GM18517 (cell line): ENCODE measurements around the gene ADGRF3.
"Not testable (repeated sequence)": the region's sequence is repeated elsewhere in the genome, so short reads cannot be mapped to it uniquely, and the experiment has no call there.

Experiments
- ATAC-seq: cut with Tn5 transposase; IDR thresholded peaks from one replicate; pipeline ENCODE4 v1.9.1; 2021; ENCODE audit warnings: mild to moderate bottlenecking, moderate library complexity; ENCODE audit not compliant: unreplicated experiment

ADGRF3 gene

DNA sequence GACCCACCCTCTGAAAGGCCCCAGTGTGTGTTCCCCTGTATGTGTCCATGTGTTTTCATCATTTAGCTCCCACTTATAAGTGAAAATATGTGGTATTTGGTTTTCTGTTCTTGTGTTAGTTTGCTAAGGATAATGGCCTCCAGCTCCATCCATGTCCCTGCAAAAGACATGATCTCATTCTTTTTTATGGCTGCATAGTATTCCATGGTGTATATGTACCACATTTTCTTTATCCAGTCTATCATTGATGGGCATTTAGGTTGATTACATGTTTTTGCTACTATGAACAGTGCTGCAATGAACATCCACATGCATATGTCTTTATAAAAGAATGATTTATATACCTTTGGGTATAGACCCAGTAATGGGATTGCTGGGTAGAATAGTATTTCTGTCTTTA, 22.1 kb downstream of the ADGRF3 start:
- ATAC-seq = not testable (repeated sequence)

DNA sequence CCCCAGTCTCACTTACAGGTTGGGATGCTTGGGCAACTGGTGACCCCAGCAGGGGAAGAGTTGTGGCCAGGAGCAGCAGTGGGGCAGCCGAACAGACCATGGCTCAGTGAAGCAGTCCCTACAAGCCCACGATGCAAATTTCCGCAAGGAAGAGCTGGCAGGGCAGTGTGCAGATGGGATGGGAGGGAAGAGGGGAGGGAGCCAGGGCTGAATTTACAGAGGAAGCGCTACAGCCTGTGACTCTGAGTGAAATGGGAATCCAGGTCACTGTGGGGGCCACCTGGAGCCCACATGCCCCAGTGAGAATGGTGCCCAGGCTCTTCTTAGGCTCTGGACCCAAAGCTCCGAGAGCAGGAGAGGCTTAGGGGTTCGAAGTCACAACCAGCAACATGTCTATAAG, 27.6 kb downstream of the ADGRF3 start:
- no peak for ATAC-seq

DNA sequence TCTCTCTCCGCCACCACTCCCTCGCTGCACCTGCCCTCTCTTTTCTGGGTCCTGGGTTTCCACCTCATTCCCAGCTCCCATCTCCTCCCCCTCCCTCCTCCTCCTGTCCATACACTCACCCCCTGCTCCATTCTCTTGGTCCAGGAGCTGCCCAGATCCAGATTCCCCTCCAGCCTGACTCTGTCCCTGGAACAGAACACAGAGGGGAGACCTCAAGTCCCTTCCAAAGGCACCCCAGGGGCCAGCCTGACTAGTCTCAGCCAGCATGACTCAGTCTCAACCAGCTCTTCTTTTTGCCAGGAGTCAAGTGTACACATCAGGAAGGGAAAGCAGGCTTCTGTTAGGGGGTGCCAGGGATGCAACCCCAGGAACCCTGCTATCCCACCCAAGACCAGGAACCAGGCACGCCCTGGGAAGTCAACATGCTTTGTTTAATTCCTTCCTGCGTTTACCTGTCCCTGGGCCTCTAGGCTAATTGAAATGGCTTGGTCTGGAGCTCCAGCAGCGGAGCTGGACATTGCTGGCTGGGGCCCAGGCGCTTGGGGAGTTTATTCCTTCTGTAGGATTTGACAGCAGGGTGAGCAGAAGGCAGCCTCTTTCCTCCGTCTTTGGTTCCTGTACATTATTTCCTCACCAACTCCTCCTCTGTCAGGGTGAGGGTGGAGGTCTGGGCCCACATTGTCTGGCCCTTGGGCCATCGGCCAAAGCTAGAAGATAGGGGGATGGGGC, 29.0 kb downstream of the ADGRF3 start:
- no peak for ATAC-seq

DNA sequence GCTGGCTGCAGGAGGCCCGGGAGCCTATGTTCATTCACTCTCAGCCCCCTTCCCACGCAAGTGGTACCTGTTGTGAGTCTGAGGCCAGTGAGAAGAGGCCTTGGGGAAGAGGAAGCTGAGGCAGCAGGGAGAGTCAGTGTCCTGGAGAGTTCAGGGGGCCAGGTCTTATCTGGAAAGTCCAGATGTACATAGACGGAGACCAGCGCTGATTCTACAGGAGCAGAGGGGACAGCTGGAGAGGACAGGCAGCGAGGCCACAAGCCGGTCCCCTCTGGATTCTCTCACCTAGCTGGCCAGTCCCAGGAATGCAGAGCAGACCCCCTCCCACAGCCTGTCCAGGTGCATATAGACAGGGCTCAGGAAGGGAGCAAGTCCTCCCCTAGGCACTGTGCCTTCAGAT, 29.7 kb downstream of the ADGRF3 start:
- no peak for ATAC-seq

DNA sequence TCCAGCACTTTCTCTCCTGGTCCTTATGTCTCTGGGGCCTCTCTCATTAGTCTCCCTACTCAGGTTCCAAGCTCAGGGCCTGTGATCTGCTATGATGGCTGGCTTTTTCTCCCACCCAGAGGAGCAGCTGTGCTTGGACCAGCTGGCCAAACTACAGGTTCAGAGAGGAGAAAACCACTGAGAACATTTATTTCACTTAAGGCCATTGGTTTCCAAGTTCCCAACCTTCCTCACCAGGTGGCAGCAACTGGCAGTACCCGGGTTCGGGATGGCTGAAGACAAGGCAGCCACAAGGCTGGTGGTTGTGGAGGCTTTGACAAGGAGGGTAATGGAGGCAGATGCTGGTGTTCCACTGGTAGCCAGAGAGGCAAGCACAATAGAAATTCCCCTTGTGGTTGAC, 30.5 kb downstream of the ADGRF3 start:
- no peak for ATAC-seq

DNA sequence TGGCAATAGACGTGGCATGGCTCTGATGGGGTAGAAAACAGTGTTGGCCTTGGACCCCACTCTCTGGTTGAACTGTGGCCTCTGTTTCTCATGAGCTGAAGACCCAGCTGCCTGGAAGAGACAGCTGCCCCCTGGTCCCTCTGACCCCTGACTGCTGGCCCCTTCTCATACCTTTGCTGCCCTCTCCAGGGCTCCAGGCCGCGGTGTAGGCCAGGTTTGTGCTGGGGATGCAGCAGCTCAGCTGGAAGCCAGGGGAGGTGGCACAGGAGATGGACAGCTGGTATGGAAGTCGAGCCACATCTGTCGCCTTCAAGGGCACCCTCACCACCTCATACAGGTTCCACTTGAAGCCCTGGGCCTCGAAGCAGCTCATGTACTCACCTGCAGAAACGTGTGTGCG, 32.3 kb downstream of the ADGRF3 start:
- no peak for ATAC-seq

DNA sequence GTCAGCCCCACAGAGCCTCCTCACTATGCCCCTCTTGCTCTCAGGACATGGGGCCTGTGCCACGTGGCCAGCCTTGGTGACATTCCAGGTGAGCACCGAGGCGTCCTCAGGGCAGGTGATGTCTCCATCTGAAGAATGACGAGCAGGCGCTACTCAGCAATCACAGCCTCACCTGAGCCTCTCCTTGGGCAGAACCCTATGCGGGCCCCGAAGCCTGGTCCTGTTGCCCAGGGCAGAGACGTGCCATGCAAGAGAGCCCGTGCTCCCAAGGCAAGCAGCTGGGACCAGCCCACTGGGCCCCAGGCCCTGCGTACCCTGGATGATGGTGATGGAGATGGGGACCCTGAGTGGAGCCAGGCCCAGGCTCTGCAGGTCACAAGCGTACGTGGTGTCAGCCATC, 33.1 kb downstream of the ADGRF3 start:
- no peak for ATAC-seq

DNA sequence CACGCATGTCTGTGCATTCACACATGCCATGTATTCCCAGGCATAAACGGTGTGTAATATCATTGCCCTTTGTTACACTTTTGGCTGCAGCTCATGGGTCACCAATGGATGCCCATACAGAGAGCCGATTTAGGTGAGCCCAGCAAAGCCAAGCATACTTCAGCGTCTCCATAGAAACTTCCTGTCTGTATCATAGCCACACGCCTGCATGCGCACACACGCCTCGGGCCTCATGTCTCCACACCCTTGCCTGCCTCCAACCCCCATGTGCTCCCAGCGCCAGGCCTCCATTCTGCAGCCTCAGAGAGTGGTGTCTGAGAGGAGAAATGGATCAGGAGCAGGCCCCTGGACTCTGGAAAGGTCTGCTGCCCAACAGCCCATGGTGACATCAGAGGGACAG, 34.1 kb downstream of the ADGRF3 start:
- ATAC-seq = no peak

DNA sequence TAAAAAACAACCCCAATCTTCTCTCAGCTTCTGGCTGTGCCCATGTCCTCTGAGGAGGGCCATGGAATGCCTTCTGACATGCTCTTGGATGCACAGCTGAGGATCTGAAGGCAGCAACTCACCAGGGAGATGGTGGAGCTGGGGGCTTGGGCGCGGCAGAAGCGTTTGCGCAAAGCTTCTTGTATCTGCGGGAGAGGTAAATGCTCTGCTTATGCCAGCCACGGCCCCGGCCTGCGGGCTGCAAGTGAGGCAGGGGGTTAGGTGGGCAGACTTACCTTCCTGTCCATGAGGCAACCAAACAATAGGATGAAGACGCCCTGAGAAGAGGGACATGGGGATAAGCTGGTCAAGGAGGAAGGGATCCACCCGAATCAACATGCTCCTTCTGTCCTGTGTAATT, 36.7 kb downstream of the ADGRF3 start:
- no peak for ATAC-seq

DNA sequence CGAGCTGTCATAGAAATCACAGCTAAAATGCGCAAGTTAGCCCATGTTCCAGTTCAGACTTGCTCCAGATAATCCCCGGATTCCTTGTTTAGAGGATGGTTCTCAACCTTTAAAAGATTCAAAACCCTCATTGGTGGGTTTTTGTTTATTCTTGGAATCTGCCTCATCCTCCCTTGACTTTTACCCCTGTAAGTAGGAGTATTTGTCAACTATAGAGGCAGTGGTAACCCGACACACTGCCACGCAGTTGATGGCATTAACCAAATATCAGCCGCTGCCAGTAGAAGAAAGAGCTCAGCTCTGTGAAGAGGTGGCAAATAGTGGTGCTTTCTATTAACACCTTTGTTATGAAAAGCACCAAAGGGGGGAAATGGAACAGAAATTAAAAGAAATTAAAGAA, 41.0 kb downstream of the ADGRF3 start:
- ATAC-seq = no peak

DNA sequence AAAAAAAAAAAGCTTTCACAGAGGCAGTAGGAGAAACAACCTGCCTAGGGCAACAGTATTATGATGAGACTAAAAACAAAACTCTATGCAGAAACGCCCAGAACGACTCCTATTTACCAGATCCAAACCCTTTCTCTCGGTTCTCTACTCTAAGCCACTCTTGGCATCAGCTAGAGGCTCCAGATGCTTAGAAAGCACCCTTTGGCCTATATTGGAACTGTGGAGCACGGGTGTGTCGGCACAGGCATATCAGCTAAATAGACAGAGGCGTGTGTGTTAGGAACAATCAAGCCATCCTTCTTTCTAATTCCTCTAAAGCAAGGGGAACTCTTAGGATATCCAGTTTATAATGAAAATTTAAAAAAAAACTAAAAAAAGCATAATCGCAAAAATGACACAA, 41.5 kb downstream of the ADGRF3 start:
- ATAC-seq = not testable (repeated sequence)

DNA sequence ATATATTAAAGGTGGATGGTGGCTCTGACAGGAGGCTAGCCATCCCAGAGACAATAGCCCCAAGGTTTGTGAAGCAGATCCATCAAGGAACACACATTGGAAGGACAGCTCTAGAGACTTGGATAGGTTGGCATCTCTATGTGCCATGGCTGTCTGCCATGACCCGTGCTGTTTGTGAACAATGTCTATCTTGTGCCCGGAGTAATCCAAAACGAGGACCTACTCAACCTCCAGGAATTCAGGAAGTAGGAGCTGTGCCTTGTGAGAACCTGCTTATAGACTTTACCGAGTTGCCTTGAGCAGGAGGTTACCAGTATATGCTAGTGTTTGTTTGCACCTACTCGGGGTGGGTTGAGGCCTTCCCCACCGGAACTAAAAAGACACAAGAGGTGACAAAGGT, 43.7 kb downstream of the ADGRF3 start:
- ATAC-seq = no peak

DNA sequence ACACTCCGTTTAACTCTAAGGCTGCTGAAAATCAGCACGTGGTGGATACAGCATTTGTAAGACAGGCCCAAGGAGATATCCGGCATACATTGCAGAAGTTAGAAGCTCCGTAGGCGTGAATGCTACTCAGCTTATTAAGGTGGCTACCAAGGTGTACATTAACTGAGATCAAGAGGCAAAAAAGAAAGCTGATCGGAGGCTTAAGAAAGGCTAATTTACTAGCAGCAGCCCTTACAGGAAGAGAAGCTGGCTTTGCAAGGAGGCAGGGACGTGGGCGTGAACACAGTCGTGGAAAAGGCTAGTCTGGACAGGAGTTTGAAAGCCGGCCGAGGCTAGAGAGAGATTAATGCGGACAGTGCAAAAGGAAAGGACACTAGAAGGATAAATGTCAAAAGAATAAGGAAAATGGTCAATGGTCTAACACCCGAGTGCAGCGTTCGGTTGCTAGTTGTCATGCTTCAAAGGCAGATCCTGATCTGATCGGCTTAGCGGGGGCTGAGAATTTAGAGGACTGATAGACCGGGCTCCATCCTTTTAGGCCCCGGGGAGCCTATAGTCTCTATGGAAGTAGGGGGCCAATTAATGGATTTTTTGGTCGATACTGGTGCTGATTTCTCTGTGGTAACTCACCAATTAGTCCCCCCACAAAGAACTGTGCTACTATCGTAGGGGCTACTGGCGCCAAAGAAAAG, 46.2 kb downstream of the ADGRF3 start:
- no peak for ATAC-seq

DNA sequence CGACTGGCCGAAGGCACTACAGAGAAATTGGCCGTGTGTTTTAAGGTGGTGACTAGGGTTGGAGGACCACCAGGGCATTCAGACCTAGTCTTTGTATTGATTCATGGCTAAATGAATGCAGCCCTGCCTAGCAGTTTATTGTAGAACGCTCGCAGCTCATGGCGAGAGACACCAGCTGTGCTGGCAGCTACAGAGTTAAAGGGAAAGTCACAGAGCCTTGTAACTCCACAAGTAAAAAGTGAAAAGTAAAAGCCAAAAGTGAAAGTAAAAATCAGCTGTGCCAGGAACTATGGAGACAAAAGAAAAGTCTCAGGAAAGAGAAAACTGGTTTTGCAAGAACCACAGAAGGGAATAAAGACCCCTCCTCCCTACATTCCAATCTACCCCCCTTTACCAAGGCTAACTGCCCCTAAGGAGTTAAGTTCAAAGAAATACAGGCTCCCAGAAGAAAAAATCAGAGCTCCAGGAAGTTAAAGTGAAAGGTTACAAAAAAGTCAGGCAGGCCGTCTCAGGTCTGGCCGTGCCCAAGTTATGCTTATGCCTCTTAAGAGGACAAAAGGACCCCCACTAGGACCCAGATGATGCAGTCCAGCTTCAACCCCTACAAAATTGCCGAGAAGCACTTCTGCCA, 47.0 kb downstream of the ADGRF3 start:
- ATAC-seq = no peak

DNA sequence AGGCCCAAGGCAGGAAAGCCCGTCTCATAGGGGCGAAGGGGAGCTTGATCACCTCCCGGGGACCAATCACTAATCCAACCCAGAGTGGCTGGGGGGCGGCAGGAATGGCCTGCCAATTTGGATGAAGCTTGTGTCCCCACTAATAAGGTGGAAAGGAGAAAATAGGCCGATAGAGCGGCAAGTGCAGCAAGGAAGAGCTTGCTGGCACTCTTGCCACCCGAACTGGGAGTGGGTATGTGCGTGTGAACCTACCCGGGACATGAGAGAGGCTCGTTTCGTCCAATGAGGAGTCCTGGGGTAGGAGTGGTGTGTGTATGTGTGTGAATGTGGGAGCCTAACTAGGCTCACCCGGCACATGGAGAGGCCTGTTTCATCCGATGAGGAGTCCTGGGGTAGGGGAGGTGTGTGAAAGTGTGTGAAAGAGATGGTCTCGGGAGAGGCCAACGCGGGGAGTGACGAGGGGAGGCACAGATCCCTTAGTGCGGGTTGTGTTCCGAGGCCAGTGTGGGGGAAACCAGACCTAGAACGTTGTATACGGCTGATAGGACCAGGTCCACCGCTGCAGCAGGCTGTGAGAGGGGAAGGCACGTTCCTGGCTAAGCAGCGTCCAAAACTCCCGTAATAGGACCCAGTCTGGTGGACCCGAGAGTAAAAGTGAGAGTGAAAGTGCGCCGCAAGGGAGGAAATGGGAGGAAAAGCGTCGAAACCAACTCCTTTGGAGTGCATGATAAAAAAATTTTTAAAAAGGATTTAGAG, 47.8 kb downstream of the ADGRF3 start:
- ATAC-seq = no peak

DNA sequence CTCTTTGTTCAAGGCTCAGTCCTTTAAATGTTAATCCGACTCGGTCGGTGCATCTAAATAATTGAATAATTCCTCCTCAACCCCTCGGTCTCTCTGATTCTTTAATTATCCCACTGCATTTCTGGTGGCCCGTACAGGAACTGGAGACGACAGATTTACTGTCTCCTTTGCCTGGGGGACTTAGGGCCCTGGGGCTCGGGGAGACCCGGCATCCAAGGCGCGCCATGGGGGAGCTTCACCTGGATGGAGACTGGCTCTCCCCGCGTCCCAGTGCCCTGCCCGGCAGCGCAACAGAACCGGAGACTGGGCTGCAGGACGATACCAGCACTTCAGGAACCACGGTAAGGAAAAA, 48.3 kb downstream of the ADGRF3 start:
- ATAC-seq = no peak

DNA sequence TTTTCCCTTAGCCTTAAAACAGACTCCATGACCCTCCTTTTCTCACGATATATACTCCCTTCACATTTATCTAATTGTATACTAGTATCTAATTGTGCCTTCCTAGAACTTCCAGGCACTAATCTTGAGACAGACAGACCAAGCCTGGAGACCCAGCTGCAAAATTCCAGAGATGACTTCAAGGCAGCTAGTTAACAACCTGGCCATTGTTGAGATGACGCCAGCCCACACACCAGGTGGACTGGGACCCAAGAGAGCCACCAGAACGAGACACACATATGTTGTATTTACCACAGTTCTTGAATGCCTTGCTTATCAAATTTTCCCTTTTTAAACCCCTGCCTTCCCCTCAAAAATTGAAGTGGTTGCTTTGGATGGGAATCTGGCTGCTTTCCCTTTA, 49.5 kb downstream of the ADGRF3 start:
- ATAC-seq = no peak

DNA sequence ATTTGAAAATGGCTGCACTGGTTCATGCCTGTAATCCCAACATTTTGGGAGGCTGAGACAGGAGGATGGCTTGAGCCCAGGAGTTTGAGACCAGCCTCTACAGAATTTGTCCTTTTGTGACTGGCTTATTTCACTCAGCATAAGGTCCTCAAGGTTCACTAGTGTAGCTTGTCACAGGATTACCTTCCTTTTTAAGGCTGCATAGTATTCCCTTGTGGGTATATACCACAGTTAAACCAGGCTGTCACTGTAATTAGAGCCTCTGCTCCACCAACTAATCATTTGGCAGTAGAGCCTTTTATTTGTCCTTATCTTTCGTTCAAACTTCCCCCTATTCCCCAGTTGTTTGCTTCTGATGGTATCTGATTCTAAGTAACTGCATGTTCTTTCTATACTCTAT, 51.1 kb downstream of the ADGRF3 start:
- no peak for ATAC-seq

DNA sequence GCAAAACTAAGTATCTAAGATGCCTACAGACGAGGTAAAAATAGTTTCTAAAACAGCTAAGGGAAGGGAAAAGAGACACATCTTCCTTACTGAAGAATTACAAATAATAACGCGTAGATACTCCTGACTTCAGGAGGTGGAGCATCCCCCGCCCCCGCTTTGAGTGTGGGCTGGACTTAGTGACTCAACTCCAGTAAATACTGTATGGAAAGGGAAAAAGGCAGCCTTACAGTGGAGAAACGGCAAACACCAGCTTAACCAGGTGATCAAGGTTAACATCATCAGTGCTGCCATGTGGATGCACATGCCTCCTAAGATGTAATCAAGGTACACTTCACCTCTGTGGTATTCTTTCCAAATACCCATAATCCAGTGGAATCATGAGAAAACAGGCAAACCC, 53.9 kb downstream of the ADGRF3 start:
- no peak for ATAC-seq

DNA sequence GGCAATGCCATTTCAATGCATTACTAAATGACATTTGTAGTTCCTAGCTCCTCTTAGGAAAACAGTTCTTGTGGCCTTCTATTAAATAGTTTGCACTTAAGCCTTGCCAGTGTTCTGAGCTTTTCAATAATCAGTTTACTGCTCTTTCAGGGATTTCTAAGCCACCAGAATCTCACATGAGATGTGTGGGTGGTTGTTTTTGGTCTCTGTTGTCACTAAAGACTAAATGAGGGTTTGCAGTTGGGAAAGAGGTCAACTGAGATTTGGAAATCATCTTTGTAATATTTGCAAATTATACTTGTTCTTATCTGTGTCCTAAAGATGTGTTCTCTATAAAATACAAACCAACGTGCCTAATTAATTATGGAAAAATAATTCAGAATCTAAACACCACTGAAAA, 56.6 kb downstream of the ADGRF3 start:
- ATAC-seq = no peak

DNA sequence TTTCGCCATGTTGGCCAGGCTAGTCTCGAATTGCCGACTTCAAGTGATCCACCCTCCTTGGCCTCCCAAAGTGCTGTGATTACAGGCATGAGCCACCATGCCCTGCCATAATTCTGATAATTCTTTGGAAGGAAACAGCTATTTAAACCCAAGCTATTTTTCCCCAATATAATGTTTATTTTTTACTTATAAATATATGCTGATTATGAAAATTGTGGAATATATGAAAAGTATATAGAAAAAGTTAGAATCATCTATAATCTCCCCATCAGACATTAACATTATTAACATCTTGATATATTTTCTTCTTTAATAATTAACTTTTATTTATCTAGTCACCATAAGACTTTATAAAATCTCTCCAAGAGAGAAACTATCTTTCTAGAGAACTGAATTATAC, 60.7 kb downstream of the ADGRF3 start:
- no peak for ATAC-seq

DNA sequence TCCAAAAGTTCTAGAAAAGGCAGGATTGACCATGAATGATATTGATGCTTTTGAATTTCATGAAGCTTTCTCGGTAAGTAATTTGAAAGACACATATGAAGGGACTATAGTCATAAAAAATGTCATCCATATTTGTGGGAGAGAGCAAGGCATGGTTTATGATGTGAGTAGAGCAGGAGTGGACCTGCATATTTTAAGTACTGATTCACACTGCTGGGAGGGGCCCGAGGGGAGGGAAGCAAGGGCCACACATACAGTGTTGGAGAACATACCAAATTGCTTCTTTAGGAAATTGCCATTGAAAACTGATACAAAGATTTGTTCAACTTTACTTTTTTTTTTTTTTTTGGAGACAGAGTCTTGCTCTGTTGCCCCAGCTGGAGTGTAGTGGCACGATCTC, 62.5 kb downstream of the ADGRF3 start:
- no peak for ATAC-seq
